Measurements from ENCODE around the gene CHD6. TPM values are rescaled to one million over a fixed set of nuclear protein-coding genes. Genes with fewer than 3 reads are reported as not detected.

Gene CHD6
- total RNA-seq, 1 donor from 2014 or later, result 114 TPM

DNA sequence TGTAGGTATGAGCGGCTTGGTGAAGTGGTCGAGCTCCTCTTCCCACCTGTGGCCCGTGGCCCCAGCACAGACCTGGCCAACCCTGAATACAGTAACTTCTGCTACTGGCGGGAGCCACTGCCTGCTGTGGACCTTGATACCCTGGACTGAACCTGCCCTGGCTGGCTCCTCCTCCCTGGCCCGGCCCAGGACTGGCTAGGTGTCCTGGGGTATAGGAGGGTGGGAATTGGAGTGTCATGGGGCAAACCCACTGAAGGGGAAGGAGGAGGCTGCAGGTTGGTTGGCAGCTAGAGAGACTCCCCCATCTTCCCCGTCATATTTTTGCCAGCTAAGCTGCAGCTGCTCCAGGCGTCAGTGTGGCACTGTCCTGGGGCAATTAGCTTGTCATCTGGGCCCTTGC is 259.5 kb downstream of the CHD6 start:
- TF ChIP-seq CTCF (IDR thresholded peaks at IDR 0.05; ENCODE audit: unreplicated experiment), result no peak
- no peaks in the 10 kb centered on the region for H3K27me3 Mint-ChIP-seq
- no peak overlapping the region for H3K27ac Mint-ChIP-seq
- no peaks in the 10 kb centered on the region for H3K4me1 Mint-ChIP-seq (ENCODE audit: low read depth)
- no peaks in the 10 kb centered on the region for H3K9me3 Mint-ChIP-seq (ENCODE audit: low read depth)
- DNase-seq (ENCODE audit: low spot score, unreplicated experiment), result no peak
- H3K4me3 Mint-ChIP-seq (ENCODE audit: low read depth), result no peak overlapping the region
- no peaks in the 10 kb centered on the region for H3K36me3 Mint-ChIP-seq (ENCODE audit: insufficient read depth)

GRCh38 chr20:41358230-41358629 is 259.9 kb downstream of the CHD6 start:
- H3K36me3 Mint-ChIP-seq (ENCODE audit: insufficient read depth), result no peaks in the 10 kb centered on the region
- H3K9me3 Mint-ChIP-seq (ENCODE audit: low read depth), result no peaks in the 10 kb centered on the region
- no peak overlapping the region for H3K4me3 Mint-ChIP-seq (ENCODE audit: low read depth)
- no peak overlapping the region for H3K27ac Mint-ChIP-seq
- no peak for DNase-seq (ENCODE audit: low spot score, unreplicated experiment)
- TF ChIP-seq CTCF (IDR thresholded peaks at IDR 0.05; ENCODE audit: unreplicated experiment), result no peak
- no peaks in the 10 kb centered on the region for H3K27me3 Mint-ChIP-seq
- no peaks in the 10 kb centered on the region for H3K4me1 Mint-ChIP-seq (ENCODE audit: low read depth)

GRCh38 chr20:41357424-41358163 is 260.6 kb downstream of the CHD6 start:
- H3K27ac Mint-ChIP-seq, result no peak overlapping the region
- TF ChIP-seq CTCF (IDR thresholded peaks at IDR 0.05; ENCODE audit: unreplicated experiment), result peak; percentile 11
- H3K36me3 Mint-ChIP-seq (ENCODE audit: insufficient read depth), result no peaks in the 10 kb centered on the region
- H3K4me1 Mint-ChIP-seq (ENCODE audit: low read depth), result no peaks in the 10 kb centered on the region
- H3K27me3 Mint-ChIP-seq, result no peaks in the 10 kb centered on the region
- H3K4me3 Mint-ChIP-seq (ENCODE audit: low read depth), result no peak overlapping the region
- DNase-seq (ENCODE audit: low spot score, unreplicated experiment), result no peak
- no peaks in the 10 kb centered on the region for H3K9me3 Mint-ChIP-seq (ENCODE audit: low read depth)

DNA sequence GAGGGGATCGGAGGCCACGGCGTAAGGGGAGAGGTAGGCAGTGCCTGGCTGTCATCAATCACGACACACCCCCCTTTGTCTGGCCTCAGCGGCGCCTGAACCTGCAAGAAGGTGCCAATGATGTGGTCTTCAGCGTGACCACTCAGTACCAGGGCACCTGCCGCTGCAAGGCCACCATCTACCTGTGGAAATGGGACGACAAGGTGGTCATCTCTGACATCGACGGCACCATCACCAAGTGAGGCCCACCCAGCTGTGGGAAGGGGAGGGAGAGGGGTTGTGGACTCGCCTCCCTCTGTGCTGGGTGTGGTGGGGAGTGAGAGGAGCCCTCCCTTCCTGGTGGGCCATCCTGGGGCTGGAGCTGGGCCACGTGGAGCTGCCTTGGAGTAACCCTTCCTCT is 261.2 kb downstream of the CHD6 start:
- H3K27me3 Mint-ChIP-seq, result no peaks in the 10 kb centered on the region
- H3K4me3 Mint-ChIP-seq (ENCODE audit: low read depth), result no peak overlapping the region
- H3K27ac Mint-ChIP-seq, result no peak overlapping the region
- DNase-seq (ENCODE audit: low spot score, unreplicated experiment), result no peak
- no peaks in the 10 kb centered on the region for H3K9me3 Mint-ChIP-seq (ENCODE audit: low read depth)
- no peaks in the 10 kb centered on the region for H3K36me3 Mint-ChIP-seq (ENCODE audit: insufficient read depth)
- no peaks in the 10 kb centered on the region for H3K4me1 Mint-ChIP-seq (ENCODE audit: low read depth)
- TF ChIP-seq CTCF (IDR thresholded peaks at IDR 0.05; ENCODE audit: unreplicated experiment), result no peak

- no peak for DNase-seq (ENCODE audit: low spot score, unreplicated experiment)
- H3K27me3 Mint-ChIP-seq, result no peaks in the 10 kb centered on the region
- H3K27ac Mint-ChIP-seq, result no peak overlapping the region
- H3K4me3 Mint-ChIP-seq (ENCODE audit: low read depth), result no peak overlapping the region
- no peaks in the 10 kb centered on the region for H3K9me3 Mint-ChIP-seq (ENCODE audit: low read depth)
- no peaks in the 10 kb centered on the region for H3K4me1 Mint-ChIP-seq (ENCODE audit: low read depth)
- H3K36me3 Mint-ChIP-seq (ENCODE audit: insufficient read depth), result peaks cover 1% of the 10 kb centered on the region
- TF ChIP-seq CTCF (IDR thresholded peaks at IDR 0.05; ENCODE audit: unreplicated experiment), result no peak
Measured at GRCh38 chr20:41355598-41356203, 262.5 kb downstream of the CHD6 start.
